ENCODE measurements around the gene LRRC59. TPM values are rescaled to one million over a fixed set of nuclear protein-coding genes. Genes with fewer than 3 reads are reported as not detected.

LRRC59 gene
- total RNA-seq, 1 experiment from 2014 or later: 221 TPM

GRCh38 chr17:50353600-50354195 lies 43.6 kb downstream of the LRRC59 start:
- Histone ChIP-seq H4K20me1 (ENCODE audit: insufficient read depth) (no peaks in the 10 kb centered on the region), H3K4me2 (ENCODE audit: low read length) (no peak overlapping the region), H3K9me3 (ENCODE audit: control insufficient read depth in 1 of 2, insufficient read depth in 1 of 2, low read depth in 1 of 2, low read length in 2 of 2) (no peaks in the 10 kb centered on the region), H3K36me3 (ENCODE audit: control insufficient read depth in 1 of 2, insufficient read depth in 2 of 2, low read length in 2 of 2) (peaks cover 38 to 47% of the 10 kb centered on the region in 2 experiments; a peak in 3 of 4 replicates), H3K9ac (ENCODE audit: low read length) (no peak overlapping the region), H3K4me3 (replicated peaks in 1 of 2; ENCODE audit: low read depth in 1 of 2, low read length in 2 of 2) (no peak overlapping the region), H3K9me2 (ENCODE audit: insufficient read depth) (no peaks in the 10 kb centered on the region), H3K4me1 (ENCODE audit: control insufficient read depth in 1 of 2, insufficient read depth in 2 of 2, low read length in 2 of 2) (peaks cover 0 to under 1% of the 10 kb centered on the region in 2 experiments; a peak in 1 of 4 replicates), H3K27ac (ENCODE audit: low read depth, low read length) (no peak overlapping the region), H3K27me3 (ENCODE audit: insufficient read depth, low read length) (no peaks in the 10 kb centered on the region), H3K79me2 (ENCODE audit: insufficient read depth, low read length) (peaks cover 27% of the 10 kb centered on the region), H2AFZ (ENCODE audit: low read depth, low read length, poor library complexity, severe bottlenecking) (no peak overlapping the region)
- TF ChIP-seq ELF1 (IDR thresholded peaks at IDR 0.05; ENCODE audit: borderline replicate concordance, low read depth) (no peak), SP1 (IDR thresholded peaks at IDR 0.05; ENCODE audit: low read depth) (no peak), SRF (IDR thresholded peaks at IDR 0.05; ENCODE audit: low read depth) (no peak), FOSL1 (IDR thresholded peaks at IDR 0.05; ENCODE audit: low read depth) (no peak), ZNF274 (IDR thresholded peaks at IDR 0.05; ENCODE audit: low read depth, low read length) (no peak), ATF3 (IDR thresholded peaks at IDR 0.05) (no peak), MAX (IDR thresholded peaks at IDR 0.05) (no peak), ZFX (IDR thresholded peaks at IDR 0.05) (no peak), POLR2A (IDR thresholded peaks at IDR 0.05; ENCODE audit: borderline replicate concordance, extremely low read depth, insufficient read depth, insufficient read length) (no peak), CBX3 (IDR thresholded peaks at IDR 0.05; ENCODE audit: low read depth) (no peak), ZBTB33 (IDR thresholded peaks at IDR 0.05; ENCODE audit: extremely low read depth, insufficient replicate concordance, low read length) (no peak), CTCF (IDR thresholded peaks at IDR 0.05 in 2 of 3, conservative IDR thresholded peaks at IDR 0.05 in 1 of 3; ENCODE audit: borderline replicate concordance in 1 of 3, insufficient read depth in 1 of 3, low read depth in 2 of 3, low read length in 2 of 3) (no peak), RAD21 (IDR thresholded peaks at IDR 0.05; ENCODE audit: low read depth) (no peak), YY1 (IDR thresholded peaks at IDR 0.05; ENCODE audit: extremely low read depth, insufficient replicate concordance, low read depth, low read length) (no peak), SIN3A (IDR thresholded peaks at IDR 0.05; ENCODE audit: low read depth) (no peak)
- POLR2A ChIA-PET: no interaction called here
- CTCF ChIA-PET: interaction anchor here (1.4 kb wide), 1 partner anchor 154 kb away, joined by 3 read pairs; no protein-coding TSS in a partner anchor
- DNase-seq (ENCODE audit: low read depth, low spot score) (no peak), ATAC-seq (no peak)
- intact Hi-C loops (cut with micrococcal nuclease): no loop called here
- no TSS peak for BruUV-seq (replicated peaks)
- RAD21 ChIA-PET (ENCODE audit: low non-redundant PET in 1 of 2, low total read pairs in 2 of 2, uncharacterized antibody in 2 of 2, unreplicated experiment in 2 of 2): no interaction called here
